Prostate gland (tissue), 2 donors: Measurements from ENCODE around the gene L3MBTL4. TPM values are rescaled to one million over a fixed set of nuclear protein-coding genes. Genes with fewer than 3 reads are reported as not detected.

Experiments
- DNase-seq: peaks from one replicate; pipeline ENCODE4 v3.0.0-alpha.2; 2019; ENCODE audit warnings: low spot score
- H3K27ac ChIP-seq, 2 donors: fragments of 200-600 bp; sonication (generic); 2 replicates each; pipeline ENCODE4 v1.5.1; 2017 to 2019
- H3K27me3 ChIP-seq: fragments of 200-600 bp; sonication (generic); replicated peaks from 2 replicates; pipeline ENCODE4 v1.5.1; 2019; ENCODE audit not compliant: insufficient read depth
- H3K36me3 ChIP-seq, 2 donors: fragments of 200-600 bp; sonication (generic); 1 replicate in 1 of 2; 2 replicates in 1 of 2; pipeline versions ENCODE4 v1.5.1 to v1.8.1; 2017 to 2019
- H3K4me1 ChIP-seq: fragments of 200-600 bp; sonication (generic); replicated peaks from 2 replicates; pipeline ENCODE4 v1.5.1; 2019
- H3K4me3 ChIP-seq, 2 donors: fragments of 200-600 bp; sonication (generic); 2 replicates each; pipeline ENCODE4 v1.5.1; 2017 to 2019
- H3K9me3 ChIP-seq: fragments of 200-600 bp; sonication (generic); 2 replicates; pipeline ENCODE4 v1.5.1; 2017
- POLR2A ChIP-seq: fragments of 450-650 bp; IDR thresholded peaks from one replicate; pipeline ENCODE4 v1.6.1; 2016; ENCODE audit warnings: antibody characterized with exemption, mild to moderate bottlenecking
- POLR2AphosphoS5 ChIP-seq: sonication (generic); formaldehyde crosslinking; IDR thresholded peaks from one replicate; pipeline ENCODE4 v1.6.1; 2017; ENCODE audit warnings: antibody characterized with exemption
- whole genome bisulfite sequencing: methylation state at CpG from one replicate; pipeline ENCODE4 v1.1.5; 2018; 5-methylcytosine and 5-hydroxymethylcytosine counted together
- intact Hi-C: fragments of 100-400 bp; cut with DNase I; formaldehyde crosslinking; loops from one replicate; pipeline ENCODE4 v1.14.2; 2022
- total RNA-seq, 2 donors: library from RNA; depleted of rRNA; stranded (reverse); fragments of >200 nt; gene quantifications; one replicate each; pipeline ENCODE4 v1.1.0, GENCODE V29; 2016
- TF ChIP-seq, protein P1 (sequence below), 4 experiments: fragments of 200-600 bp in 2 of 4; fragments of 450-650 bp in 2 of 4; sonication (generic) in 2 of 4; IDR thresholded peaks; 1 replicate in 3 of 4; 2 replicates in 1 of 4; pipeline ENCODE4 v1.5.1; 2016 to 2019; ENCODE audit warnings: antibody characterized with exemption in 4 of 4, mild to moderate bottlenecking in 2 of 4, moderate library complexity in 2 of 4

L3MBTL4 gene
- total RNA-seq, 2 donors from 2014 or later, result 3.5 to 20.5 TPM

DNA sequence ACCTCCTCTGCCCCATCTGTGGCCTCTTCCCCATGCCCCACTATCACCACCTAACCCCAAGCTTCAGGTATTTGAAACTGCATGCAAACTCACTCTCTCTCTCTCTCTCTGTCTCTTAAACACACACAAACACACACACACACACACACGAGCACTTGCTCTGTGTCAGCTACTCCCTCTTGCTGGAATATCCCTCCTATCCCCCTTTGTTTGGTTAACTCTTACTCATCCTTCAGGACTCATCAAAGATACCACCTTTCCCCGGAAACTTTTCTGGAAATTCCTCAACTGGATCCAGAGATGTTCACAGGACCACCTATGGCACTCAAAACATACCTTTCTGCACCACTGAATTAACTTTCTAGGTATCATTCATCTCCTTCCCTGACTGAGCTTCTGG, 296.6 kb downstream of the L3MBTL4 start:
- 73% methylated on average over 2 of the region's 2 CpGs for WGBS
- no peak overlapping the region for H3K4me3 ChIP-seq
- TF ChIP-seq POLR2AphosphoS5 (no peak), POLR2A (no peak)
- TF ChIP-seq, protein P1, sequence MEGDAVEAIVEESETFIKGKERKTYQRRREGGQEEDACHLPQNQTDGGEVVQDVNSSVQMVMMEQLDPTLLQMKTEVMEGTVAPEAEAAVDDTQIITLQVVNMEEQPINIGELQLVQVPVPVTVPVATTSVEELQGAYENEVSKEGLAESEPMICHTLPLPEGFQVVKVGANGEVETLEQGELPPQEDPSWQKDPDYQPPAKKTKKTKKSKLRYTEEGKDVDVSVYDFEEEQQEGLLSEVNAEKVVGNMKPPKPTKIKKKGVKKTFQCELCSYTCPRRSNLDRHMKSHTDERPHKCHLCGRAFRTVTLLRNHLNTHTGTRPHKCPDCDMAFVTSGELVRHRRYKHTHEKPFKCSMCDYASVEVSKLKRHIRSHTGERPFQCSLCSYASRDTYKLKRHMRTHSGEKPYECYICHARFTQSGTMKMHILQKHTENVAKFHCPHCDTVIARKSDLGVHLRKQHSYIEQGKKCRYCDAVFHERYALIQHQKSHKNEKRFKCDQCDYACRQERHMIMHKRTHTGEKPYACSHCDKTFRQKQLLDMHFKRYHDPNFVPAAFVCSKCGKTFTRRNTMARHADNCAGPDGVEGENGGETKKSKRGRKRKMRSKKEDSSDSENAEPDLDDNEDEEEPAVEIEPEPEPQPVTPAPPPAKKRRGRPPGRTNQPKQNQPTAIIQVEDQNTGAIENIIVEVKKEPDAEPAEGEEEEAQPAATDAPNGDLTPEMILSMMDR (IDR thresholded peaks at IDR 0.05), result no peak
- H3K27me3 ChIP-seq, result no peaks in the 10 kb centered on the region
- no peak overlapping the region for H3K27ac ChIP-seq
- intact Hi-C loops, result no loop called here
- no peaks in the 10 kb centered on the region for H3K4me1 ChIP-seq
- no peak for DNase-seq
- no peaks in the 10 kb centered on the region for H3K36me3 ChIP-seq
- no peaks in the 10 kb centered on the region for H3K9me3 ChIP-seq

DNA sequence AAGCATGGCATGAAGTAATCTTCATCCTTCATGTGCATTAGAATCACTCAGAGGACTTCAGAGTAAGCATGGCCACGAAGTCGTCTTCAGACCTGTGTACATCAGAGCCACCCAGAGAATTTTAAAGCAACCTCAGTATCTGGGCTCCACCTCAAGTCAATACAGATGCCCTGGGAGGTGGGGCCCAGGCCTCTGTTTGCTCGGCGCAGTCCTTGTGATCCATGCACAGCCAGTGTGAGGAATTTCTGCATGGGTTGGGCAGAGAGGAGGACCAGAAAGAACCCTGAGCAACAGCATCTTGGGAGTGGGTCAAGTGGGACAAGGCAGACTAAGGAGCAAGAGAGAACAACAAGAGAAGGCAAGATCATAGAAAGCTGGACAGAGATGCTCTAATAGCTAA, 299.0 kb downstream of the L3MBTL4 start:
- no peak overlapping the region for H3K27ac ChIP-seq
- 89% methylated on average over 4 of the region's 4 CpGs for WGBS
- intact Hi-C loops, result no loop called here

DNA sequence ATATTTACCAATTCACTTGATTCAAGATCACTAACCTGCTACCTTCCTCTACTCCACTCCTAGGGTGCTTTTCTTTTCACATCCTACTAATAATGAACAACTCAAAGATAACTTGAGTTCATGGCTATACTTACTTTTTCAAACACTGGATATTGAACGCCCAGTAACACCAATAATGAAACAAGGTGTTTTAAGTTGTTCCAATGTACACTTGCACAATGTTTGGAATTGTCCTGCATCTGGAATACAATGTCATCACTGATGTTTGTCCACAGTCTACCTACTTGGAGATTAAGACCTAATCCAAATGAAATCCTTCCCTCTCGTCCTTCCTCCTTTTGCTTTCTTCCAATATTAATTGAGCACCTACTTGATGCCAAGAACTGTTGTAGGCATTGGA, 301.1 kb downstream of the L3MBTL4 start:
- DNase-seq, result no peak
- Histone ChIP-seq H3K9me3 (no peaks in the 10 kb centered on the region), H3K27ac (no peak overlapping the region), H3K36me3 (no peaks in the 10 kb centered on the region), H3K27me3 (no peaks in the 10 kb centered on the region), H3K4me3 (no peak overlapping the region), H3K4me1 (no peaks in the 10 kb centered on the region)
- intact Hi-C loops, result no loop called here
- WGBS, result 85% methylated on average over 2 of the region's 2 CpGs
- TF ChIP-seq POLR2AphosphoS5 (no peak), POLR2A (no peak)
- TF ChIP-seq, protein P1 (IDR thresholded peaks at IDR 0.05), result no peak

More for the DNA sequence above, 299.0 kb downstream of the L3MBTL4 start:
- Histone ChIP-seq H3K4me3 (no peak overlapping the region), H3K36me3 (no peaks in the 10 kb centered on the region), H3K4me1 (no peaks in the 10 kb centered on the region), H3K27me3 (no peaks in the 10 kb centered on the region), H3K9me3 (no peaks in the 10 kb centered on the region)
- no peak for TF ChIP-seq POLR2A
- DNase-seq, result no peak

DNA sequence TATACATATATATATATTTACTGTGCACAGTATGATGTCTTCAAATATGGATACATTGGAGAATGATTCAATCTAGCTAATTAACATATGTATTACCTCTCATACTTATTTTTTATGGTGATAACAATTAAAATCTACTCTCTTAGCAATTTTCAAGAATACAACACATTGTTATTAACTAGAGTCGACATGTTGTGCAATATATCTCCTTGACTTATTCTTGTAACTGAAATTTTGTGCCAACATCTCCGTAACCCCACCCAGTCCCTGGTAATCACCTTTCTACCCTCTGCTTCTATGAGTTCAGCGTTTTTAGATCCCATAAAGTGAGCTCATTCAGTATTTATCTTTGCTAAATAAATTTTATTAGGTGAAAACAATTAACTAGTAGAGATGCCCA, 303.0 kb downstream of the L3MBTL4 start:
- TF ChIP-seq, protein P1 (IDR thresholded peaks at IDR 0.05), result no peak
- TF ChIP-seq POLR2A (no peak), POLR2AphosphoS5 (no peak)
- DNase-seq, result no peak
- intact Hi-C loops, result no loop called here
- H3K4me1 ChIP-seq, result no peaks in the 10 kb centered on the region
- H3K9me3 ChIP-seq, result no peaks in the 10 kb centered on the region
- no peak overlapping the region for H3K4me3 ChIP-seq
- no peak overlapping the region for H3K27ac ChIP-seq
- WGBS, result 61% methylated on average over 3 of the region's 3 CpGs
- H3K27me3 ChIP-seq, result no peaks in the 10 kb centered on the region
- no peaks in the 10 kb centered on the region for H3K36me3 ChIP-seq

DNA sequence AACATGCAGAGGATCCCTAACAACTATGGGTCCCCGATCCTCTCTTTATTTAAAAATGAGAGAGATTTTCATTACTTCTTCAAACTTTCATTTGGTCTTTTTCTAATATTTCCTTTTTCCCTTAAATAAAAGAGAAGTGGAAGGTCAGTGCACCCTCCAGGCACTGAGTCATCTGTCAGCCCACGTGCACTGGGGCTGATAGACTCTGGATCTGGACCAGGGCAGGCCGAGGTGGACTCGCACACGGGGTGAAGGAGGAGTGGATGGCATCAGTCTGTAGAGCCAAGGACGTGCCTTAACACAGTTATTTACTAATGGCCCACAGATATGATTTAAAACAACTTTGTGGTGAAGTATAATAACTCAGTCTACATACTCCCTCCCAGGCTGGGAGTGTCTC, 305.0 kb downstream of the L3MBTL4 start:
- no peak overlapping the region for H3K4me3 ChIP-seq
- TF ChIP-seq POLR2AphosphoS5, result no peak
- no peak for TF ChIP-seq POLR2A
- TF ChIP-seq, protein P1 (IDR thresholded peaks at IDR 0.05), result no peak
- H3K4me1 ChIP-seq, result no peaks in the 10 kb centered on the region
- H3K36me3 ChIP-seq, result no peaks in the 10 kb centered on the region
- H3K27ac ChIP-seq, result no peak overlapping the region
- 85% methylated on average over 6 of the region's 6 CpGs for WGBS
- no peaks in the 10 kb centered on the region for H3K27me3 ChIP-seq
- no peaks in the 10 kb centered on the region for H3K9me3 ChIP-seq
- intact Hi-C loops, result no loop called here
- DNase-seq, result no peak
